ENCODE results near the gene NAE1.

Gene NAE1

GRCh38 chr16:66849549-66849948 lies 18.8 kb upstream of the NAE1 start:
- no peak for DNase-seq

GRCh38 chr16:66849021-66849420 lies 18.2 kb upstream of the NAE1 start:
- no peak for DNase-seq

GRCh38 chr16:66848172-66848571 lies 17.4 kb upstream of the NAE1 start:
- no peak for DNase-seq

- no peak for DNase-seq
Measured at GRCh38 chr16:66847533-66848067, 16.8 kb upstream of the NAE1 start.

- DNase-seq = no peak
Measured at GRCh38 chr16:66846831-66847230, 16.1 kb upstream of the NAE1 start.

- DNase-seq = peak; percentile 10
Measured at GRCh38 chr16:66846266-66846665, 15.5 kb upstream of the NAE1 start.

- no peak for DNase-seq
Measured at GRCh38 chr16:66845791-66846221, 15.0 kb upstream of the NAE1 start.

- no peak for DNase-seq
Measured at GRCh38 chr16:66845080-66845410, 14.3 kb upstream of the NAE1 start.

GRCh38 chr16:66844342-66845079 lies 13.7 kb upstream of the NAE1 start, which contains the start of gene CA7:
Gene CA7, plus strand, starts transcription at chr16:66844414. Its CDS starts 74 bp downstream, at chr16:66844488.
- no peak for DNase-seq

- no peak for DNase-seq
Measured at GRCh38 chr16:66844009-66844341, 13.2 kb upstream of the NAE1 start.

GRCh38 chr16:66843191-66843590 lies 12.4 kb upstream of the NAE1 start:
- DNase-seq = no peak

- DNase-seq = no peak
Measured at GRCh38 chr16:66842765-66843164, 12.0 kb upstream of the NAE1 start.

- DNase-seq = no peak
Measured at GRCh38 chr16:66841366-66841765, 10.6 kb upstream of the NAE1 start.

GRCh38 chr16:66840883-66841282 lies 10.1 kb upstream of the NAE1 start:
- peak; percentile 50 for DNase-seq

- no peak for DNase-seq
Measured at GRCh38 chr16:66834746-66835145, 4.0 kb upstream of the NAE1 start.

- peak; percentile 13 for DNase-seq
Measured at GRCh38 chr16:66832661-66833305, 2.0 kb upstream of the NAE1 start.

GRCh38 chr16:66832190-66832589 lies 1.4 kb upstream of the NAE1 start:
- DNase-seq = no peak

GRCh38 chr16:66824006-66824405 lies 6.8 kb downstream of the NAE1 start:
- no peak for DNase-seq

GRCh38 chr16:66814734-66815133 lies 16.0 kb downstream of the NAE1 start:
- DNase-seq = no peak

GRCh38 chr16:66811043-66811442 lies 19.7 kb downstream of the NAE1 start:
- DNase-seq = no peak

GRCh38 chr16:66810391-66810790 lies 20.4 kb downstream of the NAE1 start:
- DNase-seq = no peak

GRCh38 chr16:66809765-66810164 lies 21.0 kb downstream of the NAE1 start:
- DNase-seq = no peak

- peak; percentile 52 for DNase-seq
Measured at GRCh38 chr16:66802159-66802558, 28.6 kb downstream of the NAE1 start.

GRCh38 chr16:66801320-66802105 lies 29.3 kb downstream of the NAE1 start, which contains the start of gene TERB1:
Gene TERB1, minus strand, starts transcription at chr16:66801584. Its CDS starts 4,786 bp downstream, at chr16:66796798.
- DNase-seq = no peak
